ENCODE measurements around the gene CDH13.

The CDH13 gene

GRCh38 chr16:83561876-83562275 is 935.1 kb downstream of the CDH13 start:
- Mint-ChIP-seq H3K27me3 (ENCODE audit: low read depth) (no peaks in the 10 kb centered on the region), H3K27ac (no peak overlapping the region), H3K36me3 (ENCODE audit: low read depth) (no peaks in the 10 kb centered on the region), H3K4me3 (no peak overlapping the region), H3K4me1 (ENCODE audit: low read depth) (no peaks in the 10 kb centered on the region), H3K9me3 (peaks cover 3% of the 10 kb centered on the region)

DNA sequence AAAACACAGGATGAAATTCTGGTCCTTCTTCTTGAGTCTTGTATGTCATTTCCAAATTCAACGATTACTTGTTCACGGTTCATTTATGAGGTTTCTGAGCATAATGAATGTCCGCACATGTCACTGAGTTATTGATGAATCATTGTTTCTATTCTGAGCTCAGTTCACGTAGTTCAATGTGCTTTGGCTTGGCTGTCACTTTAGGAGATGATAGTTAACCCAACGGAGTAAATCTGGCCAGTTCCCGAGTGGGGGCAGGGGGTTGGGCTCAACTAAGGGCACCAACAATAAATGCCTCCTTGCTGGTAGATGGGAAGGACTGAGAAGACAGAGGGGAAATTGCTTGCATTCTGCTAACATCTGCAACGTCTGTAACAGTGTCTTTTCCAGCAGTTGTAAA is 941.6 kb downstream of the CDH13 start:
- no peaks in the 10 kb centered on the region for H3K9me3 Mint-ChIP-seq
- no peaks in the 10 kb centered on the region for H3K4me1 Mint-ChIP-seq (ENCODE audit: low read depth)
- no peaks in the 10 kb centered on the region for H3K27me3 Mint-ChIP-seq (ENCODE audit: low read depth)
- no peaks in the 10 kb centered on the region for H3K36me3 Mint-ChIP-seq (ENCODE audit: low read depth)
- no peak overlapping the region for H3K27ac Mint-ChIP-seq
- no peak overlapping the region for H3K4me3 Mint-ChIP-seq

DNA sequence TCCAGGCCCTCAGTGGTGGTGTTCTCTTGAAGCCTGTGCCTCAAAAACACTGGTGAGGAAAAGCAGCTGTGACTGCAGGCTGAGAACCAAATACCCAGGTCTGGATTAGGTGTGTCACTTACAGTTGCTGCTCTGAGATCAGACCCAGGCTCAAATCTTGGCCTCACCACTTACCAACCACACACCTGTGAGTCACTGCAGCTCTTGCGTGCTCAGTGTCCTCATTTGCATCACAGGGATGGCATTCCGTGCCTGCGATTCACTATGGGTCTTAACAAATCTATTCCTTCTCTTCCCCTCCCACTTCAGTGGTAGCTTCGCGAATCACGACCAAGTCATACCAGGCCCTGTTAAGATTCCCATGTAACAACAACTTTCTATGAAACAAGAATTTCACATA is 947.6 kb downstream of the CDH13 start:
- Mint-ChIP-seq H3K4me1 (ENCODE audit: low read depth) (no peaks in the 10 kb centered on the region), H3K27me3 (ENCODE audit: low read depth) (no peaks in the 10 kb centered on the region), H3K27ac (no peak overlapping the region), H3K4me3 (no peak overlapping the region), H3K9me3 (no peaks in the 10 kb centered on the region), H3K36me3 (ENCODE audit: low read depth) (no peaks in the 10 kb centered on the region)

GRCh38 chr16:83577078-83577745 is 950.4 kb downstream of the CDH13 start:
- Mint-ChIP-seq H3K4me1 (ENCODE audit: low read depth) (no peaks in the 10 kb centered on the region), H3K9me3 (no peaks in the 10 kb centered on the region), H3K36me3 (ENCODE audit: low read depth) (no peaks in the 10 kb centered on the region), H3K27ac (no peak overlapping the region), H3K4me3 (no peak overlapping the region), H3K27me3 (ENCODE audit: low read depth) (no peaks in the 10 kb centered on the region)

GRCh38 chr16:83578171-83578570 is 951.4 kb downstream of the CDH13 start:
- Mint-ChIP-seq H3K36me3 (ENCODE audit: low read depth) (no peaks in the 10 kb centered on the region), H3K4me3 (no peak overlapping the region), H3K4me1 (ENCODE audit: low read depth) (no peaks in the 10 kb centered on the region), H3K9me3 (no peaks in the 10 kb centered on the region), H3K27ac (no peak overlapping the region), H3K27me3 (ENCODE audit: low read depth) (no peaks in the 10 kb centered on the region)

- H3K36me3 Mint-ChIP-seq (ENCODE audit: low read depth) = no peaks in the 10 kb centered on the region
- H3K9me3 Mint-ChIP-seq = no peaks in the 10 kb centered on the region
- H3K4me1 Mint-ChIP-seq (ENCODE audit: low read depth) = no peaks in the 10 kb centered on the region
- H3K4me3 Mint-ChIP-seq = no peak overlapping the region
- H3K27ac Mint-ChIP-seq = no peak overlapping the region
- no peaks in the 10 kb centered on the region for H3K27me3 Mint-ChIP-seq (ENCODE audit: low read depth)
Observed at GRCh38 chr16:83579027-83579426, 952.3 kb downstream of the CDH13 start.

DNA sequence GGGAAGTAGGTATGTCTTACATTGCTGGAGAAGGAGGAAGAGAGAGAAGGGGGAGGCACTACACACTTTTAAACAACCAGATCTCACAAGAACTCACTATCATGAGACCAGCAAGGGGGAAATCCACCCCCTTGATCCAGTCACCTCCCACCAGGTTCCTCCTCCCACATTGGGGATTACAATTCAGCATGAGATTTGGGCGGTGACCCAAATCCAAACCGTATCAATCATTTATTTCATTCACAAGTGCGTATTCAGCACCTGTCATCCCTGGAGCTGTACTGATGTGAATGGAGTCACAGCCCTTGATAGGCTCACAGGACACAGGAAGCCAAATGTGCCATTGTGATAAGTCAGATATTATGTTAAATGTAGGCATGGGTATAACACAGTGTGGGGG is 952.7 kb downstream of the CDH13 start:
- Mint-ChIP-seq H3K27me3 (ENCODE audit: low read depth) (no peaks in the 10 kb centered on the region), H3K4me1 (ENCODE audit: low read depth) (no peaks in the 10 kb centered on the region), H3K27ac (no peak overlapping the region), H3K9me3 (no peaks in the 10 kb centered on the region), H3K4me3 (no peak overlapping the region), H3K36me3 (ENCODE audit: low read depth) (no peaks in the 10 kb centered on the region)

DNA sequence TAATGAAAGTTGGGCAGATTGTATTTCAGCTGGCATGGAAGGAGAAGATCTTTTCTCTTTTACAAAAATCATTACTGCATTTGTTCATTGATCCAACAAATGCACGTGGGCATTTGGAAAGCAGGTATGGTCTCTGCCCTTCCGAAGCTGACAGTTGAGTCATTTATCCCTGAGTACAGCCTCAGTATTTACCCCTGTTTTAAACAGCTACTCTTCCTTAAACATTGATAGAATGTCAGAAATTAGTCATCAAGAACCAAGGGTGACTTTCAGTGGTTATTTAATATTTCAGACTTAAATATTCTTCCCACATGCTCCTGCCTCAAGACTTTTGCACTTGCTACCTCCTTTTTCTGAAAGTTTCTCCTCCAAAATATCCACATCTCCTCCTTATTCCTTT is 954.3 kb downstream of the CDH13 start:
- Mint-ChIP-seq H3K9me3 (no peaks in the 10 kb centered on the region), H3K36me3 (ENCODE audit: low read depth) (no peaks in the 10 kb centered on the region), H3K27ac (no peak overlapping the region), H3K4me1 (ENCODE audit: low read depth) (no peaks in the 10 kb centered on the region), H3K27me3 (ENCODE audit: low read depth) (no peaks in the 10 kb centered on the region), H3K4me3 (no peak overlapping the region)

DNA sequence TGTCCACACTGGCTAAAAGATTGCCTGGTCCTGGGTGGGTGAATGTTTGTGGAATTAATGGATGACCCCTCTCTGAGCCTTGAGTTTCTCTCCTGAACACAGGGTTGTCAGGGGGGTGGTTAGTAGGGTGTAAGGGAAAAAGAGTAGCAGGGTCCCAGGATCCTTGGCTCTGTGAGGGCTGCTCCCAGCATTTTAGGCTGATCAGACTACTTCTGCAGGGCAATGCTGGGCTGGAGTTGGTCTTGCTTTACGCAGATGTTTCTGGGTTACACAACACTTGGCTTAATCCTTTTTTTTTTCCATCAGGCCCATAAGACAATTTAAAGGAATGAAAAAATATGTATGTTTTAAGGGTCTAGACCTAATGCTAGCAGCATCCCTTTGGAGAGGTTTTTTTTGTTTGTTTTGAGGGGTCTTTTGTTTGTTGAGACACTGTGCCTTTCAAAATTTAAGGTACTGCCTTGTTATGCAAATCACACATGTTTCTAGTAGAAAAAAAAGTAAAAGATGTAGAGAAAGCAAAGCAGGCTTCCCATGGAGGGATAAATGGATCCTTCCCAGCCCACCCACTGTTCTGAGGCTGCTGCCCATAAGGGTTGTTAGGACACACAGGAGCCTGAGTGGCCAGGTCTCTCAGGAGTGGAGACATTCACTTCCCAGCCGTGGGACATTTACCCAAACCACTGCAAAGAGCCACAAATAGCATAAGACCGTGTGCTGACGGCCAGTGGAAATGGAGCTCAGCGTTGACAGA is 955.4 kb downstream of the CDH13 start:
- no peak overlapping the region for H3K4me3 Mint-ChIP-seq
- no peaks in the 10 kb centered on the region for H3K27me3 Mint-ChIP-seq (ENCODE audit: low read depth)
- H3K36me3 Mint-ChIP-seq (ENCODE audit: low read depth) = no peaks in the 10 kb centered on the region
- H3K4me1 Mint-ChIP-seq (ENCODE audit: low read depth) = no peaks in the 10 kb centered on the region
- no peaks in the 10 kb centered on the region for H3K9me3 Mint-ChIP-seq
- no peak overlapping the region for H3K27ac Mint-ChIP-seq

- Mint-ChIP-seq H3K36me3 (ENCODE audit: low read depth) (no peaks in the 10 kb centered on the region), H3K4me1 (ENCODE audit: low read depth) (no peaks in the 10 kb centered on the region), H3K9me3 (peaks cover 5% of the 10 kb centered on the region), H3K27ac (no peak overlapping the region), H3K4me3 (no peak overlapping the region), H3K27me3 (ENCODE audit: low read depth) (no peaks in the 10 kb centered on the region)
Observed at GRCh38 chr16:83586036-83586435, 959.3 kb downstream of the CDH13 start.

GRCh38 chr16:83586461-83587200 is 959.9 kb downstream of the CDH13 start:
- Mint-ChIP-seq H3K36me3 (ENCODE audit: low read depth) (no peaks in the 10 kb centered on the region), H3K27me3 (ENCODE audit: low read depth) (no peaks in the 10 kb centered on the region), H3K9me3 (peaks cover 5% of the 10 kb centered on the region), H3K4me3 (no peak overlapping the region), H3K27ac (no peak overlapping the region), H3K4me1 (ENCODE audit: low read depth) (no peaks in the 10 kb centered on the region)

- H3K27me3 Mint-ChIP-seq (ENCODE audit: low read depth) = no peaks in the 10 kb centered on the region
- no peak overlapping the region for H3K4me3 Mint-ChIP-seq
- no peaks in the 10 kb centered on the region for H3K36me3 Mint-ChIP-seq (ENCODE audit: low read depth)
- H3K9me3 Mint-ChIP-seq = peaks cover 5% of the 10 kb centered on the region
- H3K4me1 Mint-ChIP-seq (ENCODE audit: low read depth) = no peaks in the 10 kb centered on the region
- no peak overlapping the region for H3K27ac Mint-ChIP-seq
Observed at GRCh38 chr16:83587201-83587600, 960.4 kb downstream of the CDH13 start.

DNA sequence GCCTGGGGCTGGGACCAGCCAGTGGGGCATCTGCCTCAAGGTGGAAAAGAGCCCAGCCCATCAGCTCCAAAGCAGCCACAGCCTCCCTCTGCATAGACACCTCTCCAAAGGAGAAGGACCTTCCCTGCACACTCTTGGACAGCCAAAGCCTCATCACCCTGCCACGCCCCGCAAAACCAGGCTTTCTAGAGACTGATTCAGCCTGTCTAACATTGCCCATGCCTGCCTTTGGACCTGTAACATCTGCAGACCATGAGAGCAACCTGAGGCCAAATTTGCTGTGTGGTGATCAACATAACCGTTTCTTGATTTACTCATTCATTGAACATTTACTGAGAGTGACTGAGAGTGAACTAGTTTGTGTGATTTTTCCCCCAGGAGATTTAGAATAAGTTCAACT is 961.3 kb downstream of the CDH13 start:
- Mint-ChIP-seq H3K4me1 (ENCODE audit: low read depth) (no peaks in the 10 kb centered on the region), H3K27me3 (ENCODE audit: low read depth) (no peaks in the 10 kb centered on the region), H3K9me3 (peaks cover 5% of the 10 kb centered on the region), H3K36me3 (ENCODE audit: low read depth) (no peaks in the 10 kb centered on the region), H3K4me3 (no peak overlapping the region), H3K27ac (no peak overlapping the region)

DNA sequence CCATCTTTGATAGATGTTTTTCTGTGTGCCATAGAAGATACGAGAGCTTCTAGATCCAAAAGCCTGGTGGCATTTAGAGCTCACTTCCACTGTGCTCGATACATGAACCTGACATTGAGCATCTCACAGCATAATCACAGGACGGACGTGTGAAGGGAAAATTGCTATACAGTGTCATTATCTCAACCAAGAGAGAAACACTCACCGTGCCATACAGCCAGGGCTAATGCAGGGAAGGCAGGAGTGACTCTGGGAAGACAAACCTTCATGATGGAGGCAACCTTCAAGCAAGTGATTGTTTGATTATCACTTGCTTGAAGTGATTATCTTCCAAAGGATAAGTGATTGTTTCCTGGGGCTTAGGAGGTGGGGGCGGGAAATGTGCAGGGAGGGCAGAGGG is 962.8 kb downstream of the CDH13 start:
- Mint-ChIP-seq H3K27me3 (ENCODE audit: low read depth) (no peaks in the 10 kb centered on the region), H3K27ac (no peak overlapping the region), H3K4me1 (ENCODE audit: low read depth) (no peaks in the 10 kb centered on the region), H3K36me3 (ENCODE audit: low read depth) (no peaks in the 10 kb centered on the region), H3K4me3 (no peak overlapping the region), H3K9me3 (peaks cover 5% of the 10 kb centered on the region)

DNA sequence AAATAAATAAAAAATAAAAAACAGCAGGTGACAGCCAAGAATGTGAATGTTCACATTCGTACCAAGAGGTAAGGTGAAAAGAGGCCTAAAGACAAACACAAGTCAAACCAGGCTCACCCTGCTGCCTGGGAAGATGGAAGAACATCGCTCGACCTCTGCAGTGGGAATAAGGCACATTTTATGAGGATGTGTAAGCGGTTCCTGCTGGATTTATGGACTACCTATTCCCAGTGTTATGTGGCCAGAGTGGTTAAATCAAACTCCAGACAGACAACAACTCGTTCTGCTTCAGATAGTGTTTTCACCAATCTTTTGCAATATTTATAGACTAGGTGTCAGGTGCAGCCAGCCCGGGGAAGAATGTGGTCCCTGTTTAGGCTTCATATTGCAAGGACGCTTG is 966.0 kb downstream of the CDH13 start:
- Mint-ChIP-seq H3K9me3 (peaks cover 5% of the 10 kb centered on the region), H3K4me1 (ENCODE audit: low read depth) (no peaks in the 10 kb centered on the region), H3K27ac (no peak overlapping the region), H3K36me3 (ENCODE audit: low read depth) (no peaks in the 10 kb centered on the region), H3K27me3 (ENCODE audit: low read depth) (no peaks in the 10 kb centered on the region), H3K4me3 (no peak overlapping the region)
